Adrenal gland (tissue), 5 donors: ENCODE data around the gene ANKDD1A.

Source experiments
- POLR2A ChIP-seq, 2 donors: fragments of 450-650 bp; IDR thresholded peaks; one replicate each; pipeline ENCODE4 v1.6.1; 2017; ENCODE audit warnings: antibody characterized with exemption in 2 of 2, mild to moderate bottlenecking in 2 of 2, moderate library complexity in 1 of 2
- TF ChIP-seq, protein P1 (sequence below), 6 experiments: fragments of 450-650 bp in 4 of 6; fragments of 200-600 bp in 2 of 6; sonication (generic) in 1 of 6; IDR thresholded peaks; 1 replicate in 5 of 6; 2 replicates in 1 of 6; pipeline versions ENCODE4 v1.5.1 to v1.8.0; 2016 to 2021; ENCODE audit warnings: antibody characterized with exemption in 6 of 6, mild to moderate bottlenecking in 2 of 6, moderate library complexity in 1 of 6
- donor health status: DM: no; HTN: no; CAD: no.

DNA sequence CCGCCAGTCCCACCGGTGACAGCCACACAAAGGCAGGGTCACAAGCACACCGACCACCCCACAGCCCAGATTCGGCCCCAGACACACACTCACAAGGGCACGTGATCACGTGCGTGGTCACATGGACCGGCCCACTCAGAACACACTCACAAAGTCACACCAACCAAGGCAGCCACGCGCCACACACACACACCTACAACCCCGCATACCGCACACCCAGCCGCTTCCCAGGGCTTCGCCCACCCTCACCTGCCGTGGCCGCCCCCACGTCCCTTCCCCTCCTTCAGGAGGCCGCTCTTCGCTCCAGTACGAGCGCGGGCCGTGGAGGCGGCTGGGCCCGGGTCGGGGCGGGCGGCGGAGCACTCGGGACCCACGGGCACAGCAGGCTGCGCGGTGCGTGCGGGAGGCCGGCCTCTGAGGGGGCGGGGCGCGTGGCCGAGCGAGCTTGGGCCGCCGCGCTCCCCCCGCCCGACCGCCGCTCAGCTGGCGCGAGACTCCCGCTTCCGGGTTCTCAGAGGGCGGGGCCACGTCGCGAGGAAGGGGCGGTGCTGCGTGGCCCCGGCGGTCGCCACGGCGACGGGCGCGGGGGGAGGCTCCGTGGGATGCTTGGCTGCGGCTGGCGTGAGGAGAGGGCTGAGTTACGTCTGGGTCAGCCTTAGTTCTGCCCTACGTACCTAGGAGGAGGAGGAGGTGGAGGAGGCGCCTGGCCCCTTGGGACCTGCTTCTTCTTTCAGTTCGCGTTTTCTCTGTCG is 77.9 kb downstream of the ANKDD1A start, which contains the start of gene SPG21:
- TF ChIP-seq, protein P1, sequence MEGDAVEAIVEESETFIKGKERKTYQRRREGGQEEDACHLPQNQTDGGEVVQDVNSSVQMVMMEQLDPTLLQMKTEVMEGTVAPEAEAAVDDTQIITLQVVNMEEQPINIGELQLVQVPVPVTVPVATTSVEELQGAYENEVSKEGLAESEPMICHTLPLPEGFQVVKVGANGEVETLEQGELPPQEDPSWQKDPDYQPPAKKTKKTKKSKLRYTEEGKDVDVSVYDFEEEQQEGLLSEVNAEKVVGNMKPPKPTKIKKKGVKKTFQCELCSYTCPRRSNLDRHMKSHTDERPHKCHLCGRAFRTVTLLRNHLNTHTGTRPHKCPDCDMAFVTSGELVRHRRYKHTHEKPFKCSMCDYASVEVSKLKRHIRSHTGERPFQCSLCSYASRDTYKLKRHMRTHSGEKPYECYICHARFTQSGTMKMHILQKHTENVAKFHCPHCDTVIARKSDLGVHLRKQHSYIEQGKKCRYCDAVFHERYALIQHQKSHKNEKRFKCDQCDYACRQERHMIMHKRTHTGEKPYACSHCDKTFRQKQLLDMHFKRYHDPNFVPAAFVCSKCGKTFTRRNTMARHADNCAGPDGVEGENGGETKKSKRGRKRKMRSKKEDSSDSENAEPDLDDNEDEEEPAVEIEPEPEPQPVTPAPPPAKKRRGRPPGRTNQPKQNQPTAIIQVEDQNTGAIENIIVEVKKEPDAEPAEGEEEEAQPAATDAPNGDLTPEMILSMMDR (IDR thresholded peaks at IDR 0.05): peak in 1 of 6 experiments; percentile 2
- peak; percentile 76 to 95 for TF ChIP-seq POLR2A (IDR thresholded peaks at IDR 0.05)
